ENCODE data around the gene TRPV4. TPM values are rescaled to one million over a fixed set of nuclear protein-coding genes. Genes with fewer than 3 reads are reported as not detected.
"Not testable (repeated sequence)": the region's sequence is repeated elsewhere in the genome, so short reads cannot be mapped to it uniquely, and the experiment has no call there.

The TRPV4 gene
- polyA plus RNA-seq, 1 experiment: 5.2 TPM

DNA sequence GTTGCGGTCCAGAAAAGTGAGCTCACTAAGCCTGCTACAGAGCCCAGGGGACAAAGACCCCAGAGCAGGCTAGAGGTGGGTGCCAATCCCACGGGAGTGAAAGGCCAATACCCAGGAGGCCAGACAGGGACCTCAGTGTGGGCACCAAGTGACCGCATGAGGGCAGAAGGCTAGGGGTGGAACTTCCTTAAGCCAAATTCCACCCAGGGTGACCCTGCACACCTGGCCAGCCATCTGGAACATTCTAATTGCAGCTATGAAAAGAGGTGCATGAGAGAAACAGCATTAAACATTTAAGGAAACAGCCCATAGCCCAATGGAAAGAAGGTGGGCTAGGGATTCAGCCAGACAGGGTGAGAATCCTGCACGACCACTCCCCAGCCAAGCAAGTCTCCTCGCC, 27.8 kb upstream of the TRPV4 start:
- H3K27ac ChIP-seq (ENCODE audit: low read depth, low read length): no peak overlapping the region
- H3K9me3 ChIP-seq (ENCODE audit: control insufficient read depth, insufficient read depth, low read length): no peaks in the 10 kb centered on the region
- H3K27me3 ChIP-seq (ENCODE audit: control insufficient read depth, insufficient read depth, low read length): no peaks in the 10 kb centered on the region
- DNase-seq (ENCODE audit: low read depth, low spot score): no peak
- CTCF ChIA-PET: interaction anchor here (1.0 to 1.9 kb wide), 3 partner anchors 9 to 55 kb away, joined by 5 to 10 read pairs (median 6); no protein-coding TSS in a partner anchor
- POLR2A ChIA-PET: no interaction called here
- no peak for TF ChIP-seq CTCF (IDR thresholded peaks at IDR 0.05; ENCODE audit: low read depth, low read length)
- no peak overlapping the region for H3K4me3 ChIP-seq (ENCODE audit: low read depth, low read length)

DNA sequence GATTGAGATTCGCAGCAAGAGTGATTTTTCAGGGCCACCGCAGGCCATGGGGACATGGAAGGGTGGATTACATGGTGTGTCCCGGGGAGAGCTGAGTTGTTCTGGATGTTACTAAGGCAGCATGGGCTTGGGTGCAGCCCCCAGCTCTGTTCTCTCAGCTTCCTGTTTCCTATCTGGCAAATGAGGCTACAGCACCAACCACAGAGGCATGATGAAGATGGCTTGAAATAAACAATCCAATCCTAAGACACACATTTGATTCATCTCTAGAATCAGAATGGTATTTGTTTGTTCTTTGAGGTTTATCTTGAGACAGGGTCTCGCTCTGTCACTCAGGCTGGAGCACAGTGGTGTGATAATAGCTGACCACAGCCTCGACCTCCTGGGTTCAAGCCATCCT, 25.6 kb upstream of the TRPV4 start:
- DNase-seq (ENCODE audit: low read depth, low spot score): no peak
- no peak for TF ChIP-seq CTCF (IDR thresholded peaks at IDR 0.05; ENCODE audit: low read depth, low read length)
- ChIA-PET CTCF (interaction anchor here (0.5 to 3.3 kb wide), 4 partner anchors 12 to 53 kb away, joined by 3 to 43 read pairs (median 7); no protein-coding TSS in a partner anchor), POLR2A (no interaction called here)
- Histone ChIP-seq H3K27me3 (ENCODE audit: control insufficient read depth, insufficient read depth, low read length) (no peaks in the 10 kb centered on the region), H3K9me3 (ENCODE audit: control insufficient read depth, insufficient read depth, low read length) (no peaks in the 10 kb centered on the region), H3K4me3 (ENCODE audit: low read depth, low read length) (no peak overlapping the region), H3K27ac (ENCODE audit: low read depth, low read length) (peak overlapping the region; percentile 21)

GRCh38 chr12:109857715-109858114, 24.5 kb upstream of the TRPV4 start:
- no peak for TF ChIP-seq CTCF (IDR thresholded peaks at IDR 0.05; ENCODE audit: low read depth, low read length)
- Histone ChIP-seq H3K4me3 (ENCODE audit: low read depth, low read length) (no peak overlapping the region), H3K27me3 (ENCODE audit: control insufficient read depth, insufficient read depth, low read length) (no peaks in the 10 kb centered on the region), H3K27ac (ENCODE audit: low read depth, low read length) (no peak overlapping the region), H3K9me3 (ENCODE audit: control insufficient read depth, insufficient read depth, low read length) (no peaks in the 10 kb centered on the region)
- CTCF ChIA-PET: interaction anchor here (1.1 to 3.3 kb wide), 2 partner anchors 13 to 70 kb away, joined by 3 to 43 read pairs; no protein-coding TSS in a partner anchor
- POLR2A ChIA-PET: no interaction called here
- DNase-seq (ENCODE audit: low read depth, low spot score): no peak

DNA sequence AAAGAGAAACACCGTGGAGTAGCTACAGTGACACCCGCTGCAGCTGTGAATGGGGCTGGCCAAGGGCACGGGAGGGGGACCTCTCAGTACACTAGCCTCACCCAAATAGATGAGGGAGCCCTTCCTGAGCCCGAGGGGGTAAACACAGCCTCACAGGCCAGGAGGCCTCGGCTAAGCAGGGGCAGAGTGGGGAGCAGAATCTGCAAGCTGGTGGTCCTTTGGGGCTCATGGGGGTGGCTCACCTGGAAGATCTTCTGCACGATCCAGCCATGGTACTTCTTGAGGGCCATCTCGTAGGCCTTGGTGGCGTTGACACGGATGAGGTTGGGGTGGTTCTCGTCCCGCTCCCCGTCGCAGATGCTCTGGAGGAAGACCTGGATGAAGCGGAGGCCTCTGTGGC, 22.2 kb upstream of the TRPV4 start:
- Histone ChIP-seq H3K27ac (ENCODE audit: low read depth, low read length) (no peak overlapping the region), H3K27me3 (ENCODE audit: control insufficient read depth, insufficient read depth, low read length) (no peaks in the 10 kb centered on the region), H3K9me3 (ENCODE audit: control insufficient read depth, insufficient read depth, low read length) (no peaks in the 10 kb centered on the region), H3K4me3 (ENCODE audit: low read depth, low read length) (no peak overlapping the region)
- ChIA-PET POLR2A (no interaction called here), CTCF (interaction anchor here (0.6 to 2.8 kb wide), 2 partner anchors 10 to 18 kb away, joined by 3 to 23 read pairs; no protein-coding TSS in a partner anchor)
- no peak for DNase-seq (ENCODE audit: low read depth, low spot score)
- TF ChIP-seq CTCF (IDR thresholded peaks at IDR 0.05; ENCODE audit: low read depth, low read length): no peak

GRCh38 chr12:109850518-109850917, 17.3 kb upstream of the TRPV4 start:
- H3K27ac ChIP-seq (ENCODE audit: low read depth, low read length); H3K9me3 ChIP-seq (ENCODE audit: control insufficient read depth, insufficient read depth, low read length); DNase-seq (ENCODE audit: low read depth, low spot score); H3K4me3 ChIP-seq (ENCODE audit: low read depth, low read length); H3K27me3 ChIP-seq (ENCODE audit: control insufficient read depth, insufficient read depth, low read length); POLR2A ChIA-PET: not testable (repeated sequence)
- CTCF ChIA-PET: interaction anchor here (0.7 to 1.2 kb wide), 2 partner anchors 160 to 253 kb away, joined by 3 read pairs; no protein-coding TSS in a partner anchor

Data from AG04450 (cell line).